ENCODE results near the gene PKD2.
"Not testable (repeated sequence)": the region's sequence is repeated elsewhere in the genome, so short reads cannot be mapped to it uniquely, and the experiment has no call there.

The PKD2 gene

DNA sequence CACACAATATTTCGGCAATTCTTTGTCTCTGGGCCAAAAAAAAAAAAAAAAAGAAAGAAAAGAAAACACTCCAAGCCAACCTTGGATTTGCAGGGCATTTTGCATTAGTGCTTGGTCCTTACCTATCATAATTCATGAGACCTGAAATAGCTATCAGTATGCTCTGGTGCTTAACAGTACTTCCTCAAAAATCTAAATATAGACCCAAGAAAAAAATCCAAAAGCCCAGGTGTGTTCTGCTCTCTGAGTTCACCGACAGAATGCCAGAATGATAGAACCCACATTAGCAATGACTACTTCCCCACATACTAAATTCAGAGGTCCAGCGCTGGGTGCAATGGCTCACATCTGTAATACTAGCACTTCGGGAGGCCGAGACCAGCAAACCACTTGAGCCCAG is 108.2 kb downstream of the PKD2 start:
- no peak for DNase-seq (ENCODE audit: low spot score)

DNA sequence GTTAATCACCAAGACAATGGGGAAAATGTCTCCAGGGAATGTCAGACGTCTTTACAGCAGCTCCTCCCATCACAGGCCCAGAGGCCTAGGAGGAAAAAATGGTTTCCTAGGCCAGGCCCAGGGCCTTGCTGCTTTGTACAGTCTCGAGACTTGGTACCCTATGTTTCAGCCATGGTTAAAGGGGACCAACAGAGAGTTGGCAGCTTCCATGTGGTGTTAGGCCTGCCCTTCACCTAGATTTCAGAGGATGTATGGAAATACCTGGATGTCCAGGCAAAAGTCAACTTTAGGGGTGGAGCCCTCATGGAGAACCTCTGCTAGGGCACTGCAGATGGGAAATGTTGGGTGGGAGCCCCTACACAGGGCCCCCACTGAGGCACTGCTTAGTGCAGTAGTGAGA is 112.5 kb downstream of the PKD2 start:
- no peak for DNase-seq (ENCODE audit: low spot score)

DNA sequence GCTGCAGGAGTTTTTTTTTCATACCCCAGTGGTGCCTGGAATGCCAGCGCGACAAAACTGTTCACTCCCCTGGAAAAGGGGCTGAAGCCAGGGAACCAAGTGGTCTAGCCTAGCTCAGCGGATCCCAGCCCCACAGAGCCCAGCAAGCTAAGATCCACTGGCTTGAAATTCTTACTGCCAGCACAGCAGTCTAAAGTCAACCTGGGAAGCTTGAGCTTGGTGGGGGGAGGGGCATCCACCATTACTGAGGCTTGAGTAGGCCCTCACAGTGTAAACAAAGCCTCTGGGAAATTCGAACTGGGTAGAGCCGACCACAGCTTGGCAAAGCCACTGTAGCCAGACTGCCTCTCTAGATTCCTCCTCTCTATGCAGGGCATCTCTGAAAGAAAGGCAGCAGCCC is 114.8 kb downstream of the PKD2 start:
- DNase-seq (ENCODE audit: low spot score): not testable (repeated sequence)
